ENCODE data around the gene RGS9.

The RGS9 gene

DNA sequence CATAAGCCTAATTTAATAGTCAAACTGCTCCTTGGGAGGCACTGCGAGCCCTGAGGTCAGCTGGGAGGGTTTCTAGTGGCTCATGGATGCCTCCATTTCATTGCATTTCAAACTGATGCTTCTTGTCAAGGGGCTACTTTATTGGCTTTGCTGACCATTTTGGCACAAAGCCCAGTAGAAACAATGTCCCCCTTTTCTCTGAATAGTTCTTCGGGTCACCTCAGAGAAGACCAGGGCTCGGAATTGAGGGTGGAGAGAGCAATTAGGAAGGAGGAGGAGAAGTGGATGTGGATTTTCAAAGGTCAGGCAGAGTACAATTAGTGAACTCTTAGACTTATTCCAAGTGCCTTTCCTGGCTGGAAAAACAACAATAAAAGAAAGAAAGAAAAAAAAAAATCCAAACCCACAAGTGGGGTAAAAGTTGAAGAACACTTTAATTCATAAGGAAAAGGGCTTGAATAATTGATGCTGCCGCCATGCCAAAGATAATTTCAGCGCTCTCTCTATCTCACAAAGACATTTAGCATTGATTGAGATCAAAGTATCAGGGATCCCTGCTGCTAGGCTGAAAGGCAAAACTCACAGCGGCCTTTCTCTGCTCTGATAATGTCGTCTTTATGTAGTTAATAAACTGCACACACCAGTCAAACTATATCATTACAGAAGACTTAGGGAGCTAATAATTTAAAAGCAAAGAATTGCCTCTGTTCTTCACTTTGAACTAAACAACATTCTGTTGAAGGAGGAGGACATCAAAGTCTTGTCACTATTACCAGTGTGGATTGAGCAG, 122.7 kb downstream of the RGS9 start:
- H3K36me3 ChIP-seq (ENCODE audit: control insufficient read depth in 4 of 4, insufficient read depth in 4 of 4, low read length in 3 of 4): no peaks in the 10 kb centered on the region
- CTCF ChIA-PET: no interaction called here
- 90% methylated on average over 2 of the region's 7 CpGs for WGBS (ENCODE audit: insufficient coverage)
- peaks cover 0 to 6% (median 0%) of the 10 kb centered on the region in 5 experiments for H3K9me3 ChIP-seq (ENCODE audit: control extremely low read depth in 1 of 5, control insufficient read depth in 4 of 5, insufficient read depth in 2 of 5, low read depth in 1 of 5, low read length in 4 of 5)
- H3K27ac ChIP-seq (ENCODE audit: insufficient read depth in 1 of 2, low read depth in 1 of 2, low read length in 2 of 2, poor library complexity in 1 of 2, severe bottlenecking in 2 of 2): no peak overlapping the region
- no peaks in the 10 kb centered on the region for H3K4me1 ChIP-seq (ENCODE audit: control extremely low read depth in 1 of 4, control insufficient read depth in 4 of 4, insufficient read depth in 4 of 4, low read length in 3 of 4)
- POLR2A ChIA-PET: no interaction called here
- H3K4me3 ChIP-seq (ENCODE audit: control insufficient read depth in 1 of 7, extremely low read depth in 1 of 7, insufficient read depth in 4 of 7, low read depth in 2 of 7, low read length in 6 of 7): no peak overlapping the region
- H3K27me3 ChIP-seq (replicated peaks in 2 of 5; ENCODE audit: control insufficient read depth in 4 of 5, insufficient read depth in 5 of 5, low read length in 4 of 5): peaks cover 0 to 35% (median 13%) of the 10 kb centered on the region in 5 experiments
- DNase-seq: no peak

DNA sequence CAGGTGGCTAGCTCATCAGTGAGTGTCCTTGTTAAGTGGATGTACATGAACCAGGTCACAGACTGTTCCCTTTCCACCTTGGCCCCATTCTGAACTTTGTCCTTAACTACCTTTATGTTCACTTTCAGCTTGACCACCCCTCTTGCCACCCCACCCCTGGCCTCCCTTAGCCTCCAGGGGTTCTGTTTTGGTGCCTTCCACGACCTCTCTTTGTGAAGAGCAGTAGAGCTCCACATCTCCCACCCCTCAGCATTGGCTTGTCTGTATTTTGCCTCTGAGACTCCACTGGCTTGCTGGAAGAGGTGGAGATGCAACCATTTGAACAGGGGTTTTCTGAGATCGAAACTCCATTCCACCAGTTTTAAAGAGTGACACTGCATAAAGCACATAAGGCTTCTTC, 123.5 kb downstream of the RGS9 start:
- 74% methylated on average over 2 of the region's 2 CpGs for WGBS (ENCODE audit: insufficient coverage)
- Histone ChIP-seq H3K36me3 (ENCODE audit: control insufficient read depth in 4 of 4, insufficient read depth in 4 of 4, low read length in 3 of 4) (no peaks in the 10 kb centered on the region), H3K9me3 (ENCODE audit: control extremely low read depth in 1 of 5, control insufficient read depth in 4 of 5, insufficient read depth in 2 of 5, low read depth in 1 of 5, low read length in 4 of 5) (peaks cover 0 to 6% (median 0%) of the 10 kb centered on the region in 5 experiments), H3K4me1 (ENCODE audit: control extremely low read depth in 1 of 4, control insufficient read depth in 4 of 4, insufficient read depth in 4 of 4, low read length in 3 of 4) (no peaks in the 10 kb centered on the region), H3K4me3 (ENCODE audit: control insufficient read depth in 1 of 7, extremely low read depth in 1 of 7, insufficient read depth in 4 of 7, low read depth in 2 of 7, low read length in 6 of 7) (no peak overlapping the region), H3K27ac (ENCODE audit: insufficient read depth in 1 of 2, low read depth in 1 of 2, low read length in 2 of 2, poor library complexity in 1 of 2, severe bottlenecking in 2 of 2) (no peak overlapping the region), H3K27me3 (replicated peaks in 2 of 5; ENCODE audit: control insufficient read depth in 4 of 5, insufficient read depth in 5 of 5, low read length in 4 of 5) (peaks cover 0 to 40% (median 13%) of the 10 kb centered on the region in 5 experiments)
- POLR2A ChIA-PET: no interaction called here
- CTCF ChIA-PET: no interaction called here
- no peak for DNase-seq

DNA sequence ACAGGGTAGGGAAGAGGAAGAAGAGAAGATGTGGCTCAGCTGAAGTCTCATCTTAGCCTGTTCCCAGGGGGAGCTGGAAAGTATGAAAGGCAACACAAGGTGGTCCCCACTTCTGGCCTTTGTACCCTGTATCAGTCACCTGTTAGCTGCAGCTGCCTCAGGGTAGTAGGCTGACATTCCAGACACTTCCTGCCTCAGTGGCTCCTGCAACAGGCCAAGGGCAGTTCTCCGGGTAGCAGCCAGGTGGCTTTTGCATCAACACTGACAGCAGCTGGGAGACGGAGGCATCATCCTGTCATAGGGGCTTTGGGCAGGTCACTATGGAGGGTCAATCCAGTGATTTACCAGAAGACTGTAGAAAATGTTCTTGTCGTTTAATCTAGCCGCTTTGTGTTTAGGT, 124.0 kb downstream of the RGS9 start:
- Histone ChIP-seq H3K4me1 (ENCODE audit: control extremely low read depth in 1 of 4, control insufficient read depth in 4 of 4, insufficient read depth in 4 of 4, low read length in 3 of 4) (no peaks in the 10 kb centered on the region), H3K36me3 (ENCODE audit: control insufficient read depth in 4 of 4, insufficient read depth in 4 of 4, low read length in 3 of 4) (no peaks in the 10 kb centered on the region), H3K9me3 (ENCODE audit: control extremely low read depth in 1 of 5, control insufficient read depth in 4 of 5, insufficient read depth in 2 of 5, low read depth in 1 of 5, low read length in 4 of 5) (peaks cover 0 to 8% (median 0%) of the 10 kb centered on the region in 5 experiments), H3K4me3 (ENCODE audit: control insufficient read depth in 1 of 7, extremely low read depth in 1 of 7, insufficient read depth in 4 of 7, low read depth in 2 of 7, low read length in 6 of 7) (no peak overlapping the region), H3K27me3 (replicated peaks in 2 of 5; ENCODE audit: control insufficient read depth in 4 of 5, insufficient read depth in 5 of 5, low read length in 4 of 5) (peaks cover 0 to 40% (median 13%) of the 10 kb centered on the region in 5 experiments), H3K27ac (ENCODE audit: insufficient read depth in 1 of 2, low read depth in 1 of 2, low read length in 2 of 2, poor library complexity in 1 of 2, severe bottlenecking in 2 of 2) (no peak overlapping the region)
- no peak for DNase-seq
- ChIA-PET POLR2A (no interaction called here), CTCF (no interaction called here)
- WGBS (ENCODE audit: insufficient coverage): 70% methylated on average over 1 of the region's 4 CpGs

DNA sequence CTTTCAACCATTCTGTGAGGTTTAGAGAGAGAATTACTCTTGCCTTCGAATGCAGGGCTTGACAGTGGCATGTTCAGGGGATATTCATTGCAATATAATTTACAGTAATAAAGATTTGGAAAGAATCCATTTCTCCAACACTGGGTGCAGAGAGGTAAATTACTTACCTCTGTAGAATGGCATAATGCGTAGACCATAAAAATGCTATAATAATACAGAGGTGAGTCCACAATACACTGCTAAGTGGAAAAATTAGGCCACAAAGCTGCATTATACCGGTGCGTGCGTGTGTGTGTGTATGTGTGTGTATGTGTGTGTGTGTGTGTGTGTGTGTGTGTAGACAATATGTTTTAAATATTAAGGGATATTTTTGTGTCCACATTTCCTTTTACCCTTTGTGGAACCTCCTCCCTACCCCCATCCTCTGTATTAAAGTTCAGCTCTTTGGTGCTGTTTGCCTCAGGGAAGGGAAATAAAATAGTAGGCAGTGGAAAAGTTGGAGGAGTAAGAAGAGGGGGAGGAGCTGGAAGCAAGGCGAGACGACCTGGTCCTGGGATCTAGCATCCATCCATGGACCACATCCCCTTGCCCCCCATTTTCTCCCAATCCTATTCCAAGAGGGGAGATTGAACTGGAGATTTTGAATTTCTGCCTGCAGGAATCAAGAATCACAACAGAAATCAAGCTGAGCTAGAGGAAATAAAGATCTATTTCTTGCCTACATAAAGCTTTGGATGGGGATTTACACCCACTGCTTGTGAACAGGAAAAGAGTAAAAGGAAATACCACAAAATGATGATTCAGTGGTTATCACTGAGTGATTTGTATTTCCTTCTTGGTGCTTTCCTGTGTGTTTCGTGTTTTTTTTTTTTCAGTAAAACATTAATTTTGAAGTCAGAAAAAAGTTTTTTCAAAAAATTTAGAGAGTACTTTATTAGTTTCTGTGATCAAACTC, 124.8 kb downstream of the RGS9 start:
- WGBS (ENCODE audit: insufficient coverage): 100% methylated on average over 1 of the region's 8 CpGs
- POLR2A ChIA-PET: no interaction called here
- H3K27ac ChIP-seq (ENCODE audit: insufficient read depth in 1 of 2, low read depth in 1 of 2, low read length in 2 of 2, poor library complexity in 1 of 2, severe bottlenecking in 2 of 2): no peak overlapping the region
- DNase-seq: no peak
- H3K9me3 ChIP-seq (ENCODE audit: control extremely low read depth in 1 of 5, control insufficient read depth in 4 of 5, insufficient read depth in 2 of 5, low read depth in 1 of 5, low read length in 4 of 5): peaks cover 0 to 11% (median 1%) of the 10 kb centered on the region in 5 experiments
- no peaks in the 10 kb centered on the region for H3K4me1 ChIP-seq (ENCODE audit: control extremely low read depth in 1 of 4, control insufficient read depth in 4 of 4, insufficient read depth in 4 of 4, low read length in 3 of 4)
- H3K36me3 ChIP-seq (ENCODE audit: control insufficient read depth in 4 of 4, insufficient read depth in 4 of 4, low read length in 3 of 4): no peaks in the 10 kb centered on the region
- peaks cover 0 to 40% (median 13%) of the 10 kb centered on the region in 5 experiments for H3K27me3 ChIP-seq (replicated peaks in 2 of 5; ENCODE audit: control insufficient read depth in 4 of 5, insufficient read depth in 5 of 5, low read length in 4 of 5)
- CTCF ChIA-PET: interaction anchor here (1.5 kb wide), 1 partner anchor 26 kb away, joined by 4 read pairs; no protein-coding TSS in a partner anchor
- no peak overlapping the region for H3K4me3 ChIP-seq (ENCODE audit: control insufficient read depth in 1 of 7, extremely low read depth in 1 of 7, insufficient read depth in 4 of 7, low read depth in 2 of 7, low read length in 6 of 7)

DNA sequence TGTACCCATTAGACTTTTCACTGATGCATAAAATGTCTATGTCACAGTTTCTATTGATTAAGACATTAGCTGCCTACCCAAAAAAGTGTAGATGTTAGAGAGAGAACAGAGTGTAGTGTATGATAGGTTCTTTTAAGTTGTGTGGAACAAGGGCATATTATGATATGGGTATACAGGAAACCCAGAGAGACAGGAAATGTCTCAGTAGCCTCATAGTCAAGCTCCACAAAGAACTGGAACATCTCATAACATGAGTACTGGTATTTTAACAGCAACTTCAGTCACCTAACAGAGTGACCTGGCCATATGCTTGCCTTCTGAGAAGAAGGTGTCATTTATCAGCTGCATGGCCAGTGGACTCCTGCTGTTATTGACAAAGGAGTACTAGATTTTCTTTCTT, 128.1 kb downstream of the RGS9 start:
- POLR2A ChIA-PET: no interaction called here
- Histone ChIP-seq H3K27me3 (replicated peaks in 2 of 5; ENCODE audit: control insufficient read depth in 4 of 5, insufficient read depth in 5 of 5, low read length in 4 of 5) (peaks cover 0 to 44% (median 11%) of the 10 kb centered on the region in 5 experiments), H3K4me1 (ENCODE audit: control extremely low read depth in 1 of 4, control insufficient read depth in 4 of 4, insufficient read depth in 4 of 4, low read length in 3 of 4) (no peaks in the 10 kb centered on the region), H3K9me3 (ENCODE audit: control extremely low read depth in 1 of 5, control insufficient read depth in 4 of 5, insufficient read depth in 2 of 5, low read depth in 1 of 5, low read length in 4 of 5) (peaks cover 0 to 15% (median 1%) of the 10 kb centered on the region in 5 experiments), H3K36me3 (ENCODE audit: control insufficient read depth in 4 of 4, insufficient read depth in 4 of 4, low read length in 3 of 4) (no peaks in the 10 kb centered on the region), H3K4me3 (ENCODE audit: control insufficient read depth in 1 of 7, extremely low read depth in 1 of 7, insufficient read depth in 4 of 7, low read depth in 2 of 7, low read length in 6 of 7) (no peak overlapping the region), H3K27ac (ENCODE audit: insufficient read depth in 1 of 2, low read depth in 1 of 2, low read length in 2 of 2, poor library complexity in 1 of 2, severe bottlenecking in 2 of 2) (no peak overlapping the region)
- CTCF ChIA-PET: no interaction called here
- no peak for DNase-seq

DNA sequence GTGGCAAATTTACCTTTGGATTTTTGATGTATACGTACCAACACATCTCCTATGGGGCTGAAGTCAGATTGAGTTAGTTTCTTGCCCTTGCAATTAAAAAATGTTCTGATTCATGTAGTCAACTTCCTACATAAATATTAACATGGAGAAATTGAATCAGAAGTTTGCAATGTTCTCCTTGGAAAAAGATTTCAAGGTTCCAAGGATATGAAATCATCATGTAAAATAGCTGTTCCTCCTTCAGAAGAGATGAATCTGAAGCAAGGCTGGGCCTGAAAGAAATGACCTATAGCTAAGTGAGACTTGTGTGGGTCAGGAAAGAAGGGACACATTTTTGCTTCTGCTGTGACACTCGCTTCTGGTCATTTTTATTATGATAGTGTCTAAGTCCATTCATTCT, 131.7 kb downstream of the RGS9 start:
- Histone ChIP-seq H3K27ac (ENCODE audit: insufficient read depth in 1 of 2, low read depth in 1 of 2, low read length in 2 of 2, poor library complexity in 1 of 2, severe bottlenecking in 2 of 2) (no peak overlapping the region), H3K36me3 (ENCODE audit: control insufficient read depth in 4 of 4, insufficient read depth in 4 of 4, low read length in 3 of 4) (no peaks in the 10 kb centered on the region), H3K27me3 (replicated peaks in 2 of 5; ENCODE audit: control insufficient read depth in 4 of 5, insufficient read depth in 5 of 5, low read length in 4 of 5) (peaks cover 0 to 36% (median 7%) of the 10 kb centered on the region in 5 experiments), H3K9me3 (ENCODE audit: control extremely low read depth in 1 of 5, control insufficient read depth in 4 of 5, insufficient read depth in 2 of 5, low read depth in 1 of 5, low read length in 4 of 5) (peaks cover 0 to 15% (median 1%) of the 10 kb centered on the region in 5 experiments), H3K4me1 (ENCODE audit: control extremely low read depth in 1 of 4, control insufficient read depth in 4 of 4, insufficient read depth in 4 of 4, low read length in 3 of 4) (no peaks in the 10 kb centered on the region), H3K4me3 (ENCODE audit: control insufficient read depth in 1 of 7, extremely low read depth in 1 of 7, insufficient read depth in 4 of 7, low read depth in 2 of 7, low read length in 6 of 7) (no peak overlapping the region)
- DNase-seq: no peak
- 100% methylated on average over 1 of the region's 2 CpGs for WGBS (ENCODE audit: insufficient coverage)
- POLR2A ChIA-PET: no interaction called here
- CTCF ChIA-PET: interaction anchor here (1.3 kb wide), 1 partner anchor 10 kb away, joined by 5 read pairs; no protein-coding TSS in a partner anchor
